H1 (cell line): ENCODE data around the gene CEP120. TPM values are rescaled to one million over a fixed set of nuclear protein-coding genes. Genes with fewer than 3 reads are reported as not detected.

Source experiments
- CTCF ChIA-PET: fragments of 300-600 bp; sonication (Branson Sonifier 250); formaldehyde crosslinking; loops from one replicate; lab custom pipeline; 2021; ENCODE audit not compliant: partially characterized antibody; lab: Charles Lee
- POLR2A ChIA-PET: fragments of 300-600 bp; sonication (Branson Sonifier 250); formaldehyde crosslinking; loops from one replicate; lab custom pipeline; 2021; ENCODE audit warnings: inconsistent platforms; ENCODE audit not compliant: partially characterized antibody; lab: Charles Lee
- DNase-seq, 2 experiments: peaks; one replicate each; pipeline versions ENCODE4 v3.0.0 to v3.0.0-alpha.2; 2010 to 2022; ENCODE audit warnings: low spot score in 2 of 2, low read depth in 1 of 2, mixed read lengths in 1 of 2
- FAIRE-seq: peaks from 2 replicates; lab custom pipeline; 2011; peaks lifted over from hg19 to GRCh38; lab: Jason Lieb, UNC
- H2AFZ ChIP-seq: 2 replicates; pipeline ENCODE4 v1.8.1; 2012; ENCODE audit warnings: low read length, inconsistent platforms
- H2AK5ac ChIP-seq: 2 replicates; pipeline ENCODE4 v1.6.1; 2013; ENCODE audit warnings: low read depth, low read length
- H2BK120ac ChIP-seq: replicated peaks from 2 replicates; pipeline ENCODE3; 2013; ENCODE audit warnings: low read depth, low read length, inconsistent platforms
- H2BK12ac ChIP-seq: 2 replicates; pipeline ENCODE4 v1.6.1; 2013; ENCODE audit warnings: low read depth, low read length
- H2BK15ac ChIP-seq: 2 replicates; pipeline ENCODE4 v1.6.1; 2013; ENCODE audit warnings: low read length
- H2BK20ac ChIP-seq: 2 replicates; pipeline ENCODE4 v1.6.1; 2013; ENCODE audit warnings: low read length
- H2BK5ac ChIP-seq: 2 replicates; pipeline ENCODE4 v1.6.1; 2013; ENCODE audit warnings: low read depth, low read length
- H3K14ac ChIP-seq: 2 replicates; pipeline ENCODE4 v1.6.1; 2013; ENCODE audit warnings: inconsistent platforms; ENCODE audit not compliant: insufficient read length
- H3K18ac ChIP-seq: 2 replicates; pipeline ENCODE4 v1.6.1; 2013; ENCODE audit warnings: low read length; ENCODE audit errors: extremely low read depth
- H3K23ac ChIP-seq: 2 replicates; pipeline ENCODE4 v1.6.1; 2013; ENCODE audit warnings: inconsistent platforms; ENCODE audit not compliant: insufficient read length
- H3K23me2 ChIP-seq: 2 replicates; pipeline ENCODE4 v1.6.1; 2013; ENCODE audit warnings: low read depth, low read length
- H3K27ac ChIP-seq: 2 replicates; pipeline ENCODE4 v1.6.1; 2011; ENCODE audit warnings: low read depth, low read length, inconsistent platforms
- H3K27me3 ChIP-seq, 4 experiments: replicated peaks in 1 of 4; 1 replicate in 1 of 4; 2 replicates in 3 of 4; pipeline versions ENCODE4 v1.6.1 to v1.8.1; 2011 to 2013; ENCODE audit warnings: low read length in 3 of 4, mild to moderate bottlenecking in 3 of 4, inconsistent platforms in 2 of 4, mixed read lengths in 2 of 4, moderate library complexity in 1 of 4; ENCODE audit not compliant: control insufficient read depth in 3 of 4, insufficient read depth in 3 of 4; ENCODE audit errors: extremely low read depth in 1 of 4
- H3K36me3 ChIP-seq, 4 experiments: 2 replicates each; pipeline versions ENCODE4 v1.6.1 to v1.8.1; 2011 to 2013; ENCODE audit warnings: mild to moderate bottlenecking in 4 of 4, low read length in 3 of 4, moderate library complexity in 2 of 4, control low read depth in 1 of 4, inconsistent platforms in 1 of 4; ENCODE audit not compliant: insufficient read depth in 4 of 4, control insufficient read depth in 2 of 4
- H3K4ac ChIP-seq: replicated peaks from 2 replicates; pipeline ENCODE3; 2013; ENCODE audit warnings: low read length, low read depth, mixed read lengths, inconsistent platforms; ENCODE audit not compliant: insufficient read length
- H3K4me1 ChIP-seq, 4 experiments: replicated peaks in 1 of 4; 1 replicate in 1 of 4; 2 replicates in 3 of 4; pipeline versions ENCODE4 v1.6.1 to v1.8.1; 2011 to 2013; ENCODE audit warnings: low read length in 3 of 4, inconsistent platforms in 2 of 4, mixed read lengths in 1 of 4; ENCODE audit not compliant: insufficient read depth in 4 of 4, control insufficient read depth in 3 of 4
- H3K4me2 ChIP-seq, 2 experiments: 2 replicates each; pipeline versions ENCODE4 v1.6.1 to v1.8.1; 2011 to 2013; ENCODE audit warnings: low read depth in 2 of 2, low read length in 2 of 2, control low read depth in 1 of 2, inconsistent platforms in 1 of 2, mild to moderate bottlenecking in 1 of 2; ENCODE audit not compliant: insufficient read depth in 1 of 2
- H3K4me3 ChIP-seq, 4 experiments: fragments of 200-600, 300-600 bp in 1 of 4; sonication (generic), shearing (Covaris generic), sonication (Bioruptor Twin) in 1 of 4; 2 replicates each; pipeline versions ENCODE4 v1.5.1 to v1.8.1; 2011 to 2016; ENCODE audit warnings: low read length in 4 of 4, low read depth in 3 of 4, control low read depth in 2 of 4, inconsistent platforms in 2 of 4, mild to moderate bottlenecking in 2 of 4, mixed read lengths in 1 of 4, moderate library complexity in 1 of 4; ENCODE audit not compliant: insufficient read depth in 2 of 4; ENCODE audit errors: extremely low read depth in 1 of 4
- H3K56ac ChIP-seq: replicated peaks from 2 replicates; pipeline ENCODE3; 2013; ENCODE audit warnings: low read depth, mild to moderate bottlenecking, mixed read lengths, low read length, inconsistent platforms; ENCODE audit not compliant: insufficient read length
- H3K79me1 ChIP-seq: 2 replicates; pipeline ENCODE4 v1.6.1; 2013; ENCODE audit warnings: low read depth, low read length, control low read depth
- H3K79me2 ChIP-seq, 2 experiments: 2 replicates each; pipeline versions ENCODE4 v1.6.1 to v1.8.1; 2012 to 2013; ENCODE audit warnings: low read length in 2 of 2, mild to moderate bottlenecking in 2 of 2, inconsistent platforms in 1 of 2; ENCODE audit not compliant: insufficient read depth in 2 of 2, control insufficient read depth in 1 of 2
- H3K9ac ChIP-seq, 4 experiments: replicated peaks in 1 of 4; 1 replicate in 1 of 4; 2 replicates in 3 of 4; pipeline versions ENCODE4 v1.6.1 to v1.8.1; 2011 to 2013; ENCODE audit warnings: low read depth in 3 of 4, low read length in 3 of 4, control low read depth in 2 of 4, mild to moderate bottlenecking in 2 of 4, moderate library complexity in 2 of 4, inconsistent platforms in 1 of 4; ENCODE audit errors: extremely low read depth in 1 of 4
- H3K9me3 ChIP-seq, 2 experiments: 2 replicates each; pipeline versions ENCODE4 v1.6.1 to v1.8.1; 2012 to 2013; ENCODE audit warnings: mild to moderate bottlenecking in 2 of 2, moderate library complexity in 2 of 2, control low read depth in 1 of 2, inconsistent platforms in 1 of 2, low read depth in 1 of 2, low read length in 1 of 2, mixed read lengths in 1 of 2; ENCODE audit not compliant: insufficient read depth in 2 of 2
- H4K20me1 ChIP-seq, 2 experiments: replicated peaks in 1 of 2; 2 replicates each; pipeline versions ENCODE3 to v1.8.1; 2011 to 2013; ENCODE audit warnings: inconsistent platforms in 2 of 2, low read length in 2 of 2, mild to moderate bottlenecking in 1 of 2; ENCODE audit not compliant: insufficient read depth in 2 of 2, control insufficient read depth in 1 of 2
- H4K5ac ChIP-seq: 2 replicates; pipeline ENCODE4 v1.6.1; 2013; ENCODE audit warnings: low read length, low read depth, mixed read lengths, inconsistent platforms; ENCODE audit not compliant: insufficient read length
- H4K8ac ChIP-seq: 2 replicates; pipeline ENCODE4 v1.8.0; 2013; ENCODE audit warnings: mild to moderate bottlenecking, moderate library complexity, low read length, inconsistent platforms; ENCODE audit not compliant: insufficient read depth; ENCODE audit errors: extremely low read depth
- H4K91ac ChIP-seq: replicated peaks from 2 replicates; pipeline ENCODE3; 2013; ENCODE audit warnings: low read length, mixed read lengths, inconsistent platforms; ENCODE audit not compliant: insufficient read length
- GTF2F1 ChIP-seq: IDR thresholded peaks from 2 replicates; pipeline ENCODE4 v1.6.1; 2012; ENCODE audit warnings: low read depth, low read length, improper control_type of control experiment, borderline replicate concordance
- SP4 ChIP-seq: IDR thresholded peaks from 2 replicates; pipeline ENCODE4 v1.6.1; 2012; ENCODE audit warnings: low read length, inconsistent platforms
- WGBS, 2 experiments: shearing (Covaris generic) in 1 of 2; methylation state at CpG; one replicate each; pipeline versions ENCODE4 v1.1.6 to v1.1.7; 2013 to 2015; ENCODE audit warnings: low lambda C conversion rate in 2 of 2, mixed read lengths in 2 of 2, inconsistent platforms in 1 of 2, low coverage in 1 of 2, missing lambda C conversion rate in 1 of 2; ENCODE audit not compliant: insufficient replicate concordance in 2 of 2, insufficient coverage in 1 of 2, insufficient read length in 1 of 2; ENCODE audit errors: extremely low coverage in 1 of 2, missing lambda C conversion rate in 1 of 2; 5-methylcytosine and 5-hydroxymethylcytosine counted together
- polyA plus RNA-seq, 7 experiments: library from polyadenylated mRNA; depleted of rRNA in 3 of 7; stranded (reverse) in 5 of 7; unstranded in 2 of 7; fragments of >200 nt in 5 of 7; fragments of 200-250 nt in 2 of 7; gene quantifications; 1 replicate in 5 of 7; 2 replicates in 1 of 7; 4 replicates in 1 of 7; pipeline versions ENCODE4 v1.2.1 to v1.2.3, GENCODE V29; 2011 to 2013; ENCODE audit warnings: missing spikeins in 2 of 7, mixed read lengths in 2 of 7
- total RNA-seq: library from RNA; stranded (reverse); fragmentation: NEBNext Ultra II Directional; extraction: Animal tissue kit (Norgen Biotek cat#: 25700); gene quantifications from 2 replicates; pipeline ENCODE4 v1.2.1, GENCODE V29; 2021

The CEP120 gene
- total and polyA plus RNA-seq, 2 of the 8 experiments (the other 6 are each of a cell fraction or from before 2014, with no cell fraction given) = 9.3 to 17.9 TPM

GRCh38 chr5:123391009-123391408 lies 32.2 kb downstream of the CEP120 start:
- H2AK5ac ChIP-seq = no peak overlapping the region
- peaks cover 0 to 4% (median 0%) of the 10 kb centered on the region in 4 experiments; a peak in 2 of 7 replicates for H3K4me1 ChIP-seq
- no peak overlapping the region for H2BK5ac ChIP-seq
- ChIA-PET CTCF (no interaction called here), POLR2A (no interaction called here)
- DNase-seq (no peak), FAIRE-seq (no peak)
- H3K79me2 ChIP-seq = no peaks in the 10 kb centered on the region
- no peak overlapping the region for H3K14ac ChIP-seq
- H3K79me1 ChIP-seq = no peaks in the 10 kb centered on the region
- H4K5ac ChIP-seq = no peak overlapping the region
- no peak overlapping the region for H3K4me3 ChIP-seq
- no peak overlapping the region for H3K18ac ChIP-seq
- no peak overlapping the region for H2BK120ac ChIP-seq
- no peak overlapping the region for H2BK20ac ChIP-seq
- H3K23me2 ChIP-seq = no peaks in the 10 kb centered on the region
- H3K9ac ChIP-seq = no peak overlapping the region
- no peak overlapping the region for H3K56ac ChIP-seq
- H3K4me2 ChIP-seq = no peak overlapping the region
- no peaks in the 10 kb centered on the region for H3K9me3 ChIP-seq
- no peaks in the 10 kb centered on the region for H3K27me3 ChIP-seq
- no peak overlapping the region for H3K27ac ChIP-seq
- no peak overlapping the region for H3K23ac ChIP-seq
- no peak overlapping the region for H4K91ac ChIP-seq
- no peak overlapping the region for H3K4ac ChIP-seq
- TF ChIP-seq SP4 = no peak
- no peak for TF ChIP-seq GTF2F1
- H2BK15ac ChIP-seq = no peak overlapping the region
- H3K36me3 ChIP-seq = peaks cover 0 to 58% (median 6%) of the 10 kb centered on the region in 4 experiments; a peak in 4 of 8 replicates
- 88% methylated on average over 1 of the region's 1 CpG; no CpG with 5 or more reads in 1 of the 2 experiments for WGBS, 2 experiments
- no peak overlapping the region for H2BK12ac ChIP-seq
- no peak overlapping the region for H4K8ac ChIP-seq
- H2AFZ ChIP-seq = no peak overlapping the region
- no peaks in the 10 kb centered on the region for H4K20me1 ChIP-seq
